ENCODE results near the gene SVEP1.
"Not testable (repeated sequence)": the region's sequence is repeated elsewhere in the genome, so short reads cannot be mapped to it uniquely, and the experiment has no call there.

The SVEP1 gene

GRCh38 chr9:110579034-110579861, at the start of gene SVEP1:
Gene SVEP1 (minus strand): TSS chr9:110579741. CDS start chr9:110579543, 198 bp downstream.
- H3K27ac ChIP-seq (ENCODE audit: low read length): peak within 1 kb of the TSS; percentile 50
- H3K36me3 ChIP-seq (ENCODE audit: control insufficient read depth in 1 of 2, insufficient read depth in 2 of 2, low read length in 2 of 2): no peaks in the 10 kb centered on the region
- peaks cover 0 to 17% of the 10 kb centered on the region in 2 donors for H3K4me1 ChIP-seq (ENCODE audit: control insufficient read depth in 1 of 2, insufficient read depth in 2 of 2, low read length in 2 of 2)
- H3K27me3 ChIP-seq (ENCODE audit: low read depth, low read length): peaks cover 19% of the 10 kb centered on the region
- peak within 1 kb of the TSS; percentile 72 to 73 for H3K4me3 ChIP-seq (ENCODE audit: low read depth in 1 of 2, low read length in 2 of 2)
- no peaks in the 10 kb centered on the region for H3K9me3 ChIP-seq (ENCODE audit: control insufficient read depth in 1 of 2, low read length in 2 of 2)

GRCh38 chr9:110626101-110626829, 46.7 kb upstream of the SVEP1 start:
- Histone ChIP-seq H3K4me1 (ENCODE audit: control insufficient read depth in 1 of 2, insufficient read depth in 2 of 2, low read length in 2 of 2) (no peaks in the 10 kb centered on the region), H3K27me3 (ENCODE audit: low read depth, low read length) (no peaks in the 10 kb centered on the region), H3K27ac (ENCODE audit: low read length) (no peak overlapping the region), H3K9me3 (ENCODE audit: control insufficient read depth in 1 of 2, low read length in 2 of 2) (peaks cover 0 to 7% of the 10 kb centered on the region in 2 donors), H3K36me3 (ENCODE audit: control insufficient read depth in 1 of 2, insufficient read depth in 2 of 2, low read length in 2 of 2) (peaks cover 0 to 3% of the 10 kb centered on the region in 2 donors), H3K4me3 (ENCODE audit: low read depth in 1 of 2, low read length in 2 of 2) (no peak overlapping the region)

GRCh38 chr9:110623462-110624025, 44.0 kb upstream of the SVEP1 start:
- peaks cover 0 to 3% of the 10 kb centered on the region in 2 donors for H3K36me3 ChIP-seq (ENCODE audit: control insufficient read depth in 1 of 2, insufficient read depth in 2 of 2, low read length in 2 of 2)
- H3K9me3 ChIP-seq (ENCODE audit: control insufficient read depth in 1 of 2, low read length in 2 of 2): no peaks in the 10 kb centered on the region
- no peak overlapping the region for H3K4me3 ChIP-seq (ENCODE audit: low read depth in 1 of 2, low read length in 2 of 2)
- H3K27ac ChIP-seq (ENCODE audit: low read length): no peak overlapping the region
- no peaks in the 10 kb centered on the region for H3K27me3 ChIP-seq (ENCODE audit: low read depth, low read length)
- no peaks in the 10 kb centered on the region for H3K4me1 ChIP-seq (ENCODE audit: control insufficient read depth in 1 of 2, insufficient read depth in 2 of 2, low read length in 2 of 2)

DNA sequence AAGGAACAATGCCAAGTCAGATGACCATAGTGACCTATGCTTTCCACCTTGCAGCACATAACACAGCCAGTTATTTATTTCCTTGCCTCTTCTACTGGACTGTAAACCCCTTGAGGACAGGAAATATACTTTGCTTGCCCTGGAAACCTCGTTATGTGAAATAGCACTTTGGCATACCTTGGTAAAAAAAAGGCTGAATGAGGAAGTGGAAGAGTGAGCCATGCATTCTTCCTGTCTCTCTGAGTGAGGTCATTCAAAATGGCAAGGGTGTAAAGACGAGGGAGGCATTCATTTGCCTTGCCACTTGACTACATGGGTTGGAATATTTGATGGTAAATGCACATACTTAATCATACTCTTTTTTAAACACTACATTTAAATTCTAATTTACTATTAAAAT, 42.8 kb upstream of the SVEP1 start:
- Histone ChIP-seq H3K9me3 (ENCODE audit: control insufficient read depth in 1 of 2, low read length in 2 of 2) (no peaks in the 10 kb centered on the region), H3K36me3 (ENCODE audit: control insufficient read depth in 1 of 2, insufficient read depth in 2 of 2, low read length in 2 of 2) (peaks cover 0 to 3% of the 10 kb centered on the region in 2 donors), H3K27ac (ENCODE audit: low read length) (no peak overlapping the region), H3K27me3 (ENCODE audit: low read depth, low read length) (no peaks in the 10 kb centered on the region), H3K4me1 (ENCODE audit: control insufficient read depth in 1 of 2, insufficient read depth in 2 of 2, low read length in 2 of 2) (no peaks in the 10 kb centered on the region), H3K4me3 (ENCODE audit: low read depth in 1 of 2, low read length in 2 of 2) (no peak overlapping the region)

DNA sequence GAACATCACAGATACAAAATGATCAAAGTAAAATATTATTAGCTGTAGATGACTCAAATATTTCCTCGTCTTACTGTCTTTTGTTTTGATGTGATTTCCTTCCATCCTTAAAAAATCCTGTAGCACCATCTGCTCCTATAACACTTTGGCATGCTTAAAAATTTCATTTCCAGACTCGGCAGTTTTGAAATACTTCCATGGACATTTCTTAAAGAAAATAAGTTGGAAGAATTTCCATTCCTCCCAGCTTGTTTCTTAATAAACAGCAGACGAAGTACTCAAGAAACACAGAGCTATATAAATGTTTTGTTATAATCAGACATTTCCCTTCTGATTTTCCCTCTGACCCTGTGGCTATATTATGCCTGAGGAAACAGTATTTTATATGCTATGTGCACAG, 41.2 kb upstream of the SVEP1 start:
- no peaks in the 10 kb centered on the region for H3K27me3 ChIP-seq (ENCODE audit: low read depth, low read length)
- H3K4me3 ChIP-seq (ENCODE audit: low read depth in 1 of 2, low read length in 2 of 2): no peak overlapping the region
- H3K4me1 ChIP-seq (ENCODE audit: control insufficient read depth in 1 of 2, insufficient read depth in 2 of 2, low read length in 2 of 2): no peaks in the 10 kb centered on the region
- no peaks in the 10 kb centered on the region for H3K36me3 ChIP-seq (ENCODE audit: control insufficient read depth in 1 of 2, insufficient read depth in 2 of 2, low read length in 2 of 2)
- no peak overlapping the region for H3K27ac ChIP-seq (ENCODE audit: low read length)
- H3K9me3 ChIP-seq (ENCODE audit: control insufficient read depth in 1 of 2, low read length in 2 of 2): no peaks in the 10 kb centered on the region

DNA sequence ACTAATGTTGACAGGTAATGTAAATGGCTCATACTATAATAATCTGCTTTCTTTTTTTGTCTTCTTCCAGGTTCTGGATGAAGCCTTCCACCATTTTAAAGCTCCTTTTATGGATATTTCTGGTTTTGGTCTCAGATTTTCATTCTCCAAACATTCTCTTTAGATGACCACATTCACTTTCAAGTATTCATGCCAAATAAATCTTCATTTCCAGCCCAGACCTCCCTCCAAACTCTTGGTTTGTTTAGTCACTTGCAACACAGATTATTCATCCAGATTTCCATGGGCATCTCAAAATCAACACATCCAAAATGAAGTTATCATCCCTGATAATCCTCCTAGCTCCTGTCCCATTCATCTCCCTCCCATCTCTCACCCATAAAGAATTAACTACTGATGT, 40.3 kb upstream of the SVEP1 start:
- Histone ChIP-seq H3K9me3 (ENCODE audit: control insufficient read depth in 1 of 2, low read length in 2 of 2) (no peaks in the 10 kb centered on the region), H3K4me1 (ENCODE audit: control insufficient read depth in 1 of 2, insufficient read depth in 2 of 2, low read length in 2 of 2) (no peaks in the 10 kb centered on the region), H3K36me3 (ENCODE audit: control insufficient read depth in 1 of 2, insufficient read depth in 2 of 2, low read length in 2 of 2) (no peaks in the 10 kb centered on the region), H3K27me3 (ENCODE audit: low read depth, low read length) (no peaks in the 10 kb centered on the region), H3K4me3 (ENCODE audit: low read depth in 1 of 2, low read length in 2 of 2) (no peak overlapping the region), H3K27ac (ENCODE audit: low read length) (no peak overlapping the region)

DNA sequence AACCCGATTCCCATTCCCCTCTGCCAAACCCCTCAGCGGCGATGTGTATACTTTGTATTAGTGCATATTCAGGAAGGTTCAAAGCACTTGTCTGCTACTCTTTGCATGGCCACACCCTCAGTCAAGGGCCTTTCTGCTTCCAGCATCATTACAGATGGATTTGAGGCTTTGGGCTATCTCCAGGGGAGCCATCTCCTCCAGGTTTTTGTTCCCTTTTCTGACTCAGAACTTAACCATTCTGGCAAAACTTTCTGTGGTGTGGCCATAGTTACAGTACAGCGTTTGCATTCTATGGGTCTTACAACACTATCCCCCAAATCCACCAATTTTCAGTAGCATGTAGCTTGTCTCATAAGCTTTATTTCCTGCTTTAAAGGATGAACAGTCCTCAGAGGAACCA, 36.0 kb upstream of the SVEP1 start:
- Histone ChIP-seq H3K4me3 (ENCODE audit: low read depth in 1 of 2, low read length in 2 of 2) (no peak overlapping the region), H3K9me3 (ENCODE audit: control insufficient read depth in 1 of 2, low read length in 2 of 2) (no peaks in the 10 kb centered on the region), H3K36me3 (ENCODE audit: control insufficient read depth in 1 of 2, insufficient read depth in 2 of 2, low read length in 2 of 2) (no peaks in the 10 kb centered on the region), H3K4me1 (ENCODE audit: control insufficient read depth in 1 of 2, insufficient read depth in 2 of 2, low read length in 2 of 2) (no peaks in the 10 kb centered on the region), H3K27ac (ENCODE audit: low read length) (no peak overlapping the region), H3K27me3 (ENCODE audit: low read depth, low read length) (no peaks in the 10 kb centered on the region)

DNA sequence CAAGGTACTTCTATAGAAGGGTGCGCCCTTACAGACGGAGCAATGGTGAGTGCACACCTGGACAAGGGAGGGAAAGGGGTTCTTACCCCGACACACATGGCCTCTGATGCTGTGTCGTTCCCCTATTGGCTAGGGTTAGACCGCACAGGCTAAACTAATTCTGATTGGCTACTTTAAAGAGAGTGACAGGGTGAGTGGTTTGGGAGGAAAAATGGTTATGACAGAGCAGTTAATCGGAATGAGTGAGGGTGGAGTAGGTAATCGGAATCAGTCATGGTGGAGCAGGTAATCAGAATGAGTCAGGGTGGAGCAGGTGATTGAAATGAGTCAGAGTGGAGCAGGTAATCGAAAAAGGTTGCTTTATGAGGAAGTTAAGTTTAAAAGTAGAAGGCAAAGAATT, 35.0 kb upstream of the SVEP1 start:
- H3K36me3 ChIP-seq (ENCODE audit: control insufficient read depth in 1 of 2, insufficient read depth in 2 of 2, low read length in 2 of 2); H3K27me3 ChIP-seq (ENCODE audit: low read depth, low read length); H3K4me1 ChIP-seq (ENCODE audit: control insufficient read depth in 1 of 2, insufficient read depth in 2 of 2, low read length in 2 of 2): not testable (repeated sequence)

GRCh38 chr9:110606179-110606790, 26.7 kb upstream of the SVEP1 start:
- Histone ChIP-seq H3K27ac (ENCODE audit: low read length) (no peak overlapping the region), H3K4me3 (ENCODE audit: low read depth in 1 of 2, low read length in 2 of 2) (no peak overlapping the region), H3K36me3 (ENCODE audit: control insufficient read depth in 1 of 2, insufficient read depth in 2 of 2, low read length in 2 of 2) (no peaks in the 10 kb centered on the region), H3K27me3 (ENCODE audit: low read depth, low read length) (no peaks in the 10 kb centered on the region), H3K9me3 (ENCODE audit: control insufficient read depth in 1 of 2, low read length in 2 of 2) (no peaks in the 10 kb centered on the region), H3K4me1 (ENCODE audit: control insufficient read depth in 1 of 2, insufficient read depth in 2 of 2, low read length in 2 of 2) (no peaks in the 10 kb centered on the region)

More for the DNA sequence above, 35.0 kb upstream of the SVEP1 start:
- H3K27ac ChIP-seq (ENCODE audit: low read length); H3K4me3 ChIP-seq (ENCODE audit: low read depth in 1 of 2, low read length in 2 of 2); H3K9me3 ChIP-seq (ENCODE audit: control insufficient read depth in 1 of 2, low read length in 2 of 2): not testable (repeated sequence)

GRCh38 chr9:110605565-110605964, 26.0 kb upstream of the SVEP1 start:
- Histone ChIP-seq H3K27me3 (ENCODE audit: low read depth, low read length) (no peaks in the 10 kb centered on the region), H3K36me3 (ENCODE audit: control insufficient read depth in 1 of 2, insufficient read depth in 2 of 2, low read length in 2 of 2) (no peaks in the 10 kb centered on the region), H3K4me3 (ENCODE audit: low read depth in 1 of 2, low read length in 2 of 2) (no peak overlapping the region), H3K9me3 (ENCODE audit: control insufficient read depth in 1 of 2, low read length in 2 of 2) (no peaks in the 10 kb centered on the region), H3K4me1 (ENCODE audit: control insufficient read depth in 1 of 2, insufficient read depth in 2 of 2, low read length in 2 of 2) (no peaks in the 10 kb centered on the region), H3K27ac (ENCODE audit: low read length) (no peak overlapping the region)

DNA sequence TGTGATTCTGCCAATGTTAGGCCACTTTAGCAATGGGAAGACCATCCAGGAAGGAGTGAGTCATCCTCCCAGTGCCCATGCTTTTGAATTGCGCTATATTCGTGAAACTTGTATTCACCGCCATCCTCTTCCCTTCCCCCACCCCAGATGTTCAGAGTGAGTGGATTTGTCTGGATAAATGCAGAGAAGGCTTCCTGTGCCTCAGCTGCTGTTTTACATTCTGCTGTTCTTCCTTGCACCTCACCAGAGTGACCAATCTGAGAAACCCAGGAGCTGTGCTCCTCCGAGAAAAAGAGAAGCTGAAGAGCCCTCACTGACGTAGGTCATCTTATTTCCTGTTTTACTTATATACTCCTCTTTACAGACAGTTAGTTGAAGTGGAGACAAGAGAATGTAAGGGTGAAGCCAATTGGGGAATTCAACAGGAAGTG, 24.6 kb upstream of the SVEP1 start:
- no peaks in the 10 kb centered on the region for H3K4me1 ChIP-seq (ENCODE audit: control insufficient read depth in 1 of 2, insufficient read depth in 2 of 2, low read length in 2 of 2)
- H3K9me3 ChIP-seq (ENCODE audit: control insufficient read depth in 1 of 2, low read length in 2 of 2): no peaks in the 10 kb centered on the region
- H3K4me3 ChIP-seq (ENCODE audit: low read depth in 1 of 2, low read length in 2 of 2): no peak overlapping the region
- no peaks in the 10 kb centered on the region for H3K36me3 ChIP-seq (ENCODE audit: control insufficient read depth in 1 of 2, insufficient read depth in 2 of 2, low read length in 2 of 2)
- no peaks in the 10 kb centered on the region for H3K27me3 ChIP-seq (ENCODE audit: low read depth, low read length)
- no peak overlapping the region for H3K27ac ChIP-seq (ENCODE audit: low read length)
